ENCODE data around the gene SNAPC4.

SNAPC4 gene

DNA sequence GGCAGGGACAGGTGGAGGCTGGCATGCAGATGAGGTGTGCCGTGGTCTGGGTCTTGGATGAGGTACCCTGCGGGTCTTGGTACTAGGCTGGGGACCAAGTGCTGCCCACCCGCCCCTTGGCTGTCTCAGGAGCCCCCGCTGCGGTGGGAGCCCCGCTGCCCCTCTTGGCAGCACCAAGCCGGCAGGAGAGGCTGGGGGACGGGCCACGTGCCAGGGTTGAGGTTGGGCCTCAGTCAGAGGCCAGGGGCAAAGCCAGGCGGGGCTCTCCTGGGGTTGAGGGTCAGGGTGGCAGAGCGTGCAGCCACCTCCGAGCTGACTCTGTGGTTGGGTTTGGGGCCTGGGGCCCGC, 28.5 kb downstream of the SNAPC4 start:
- Histone ChIP-seq H4K20me1 (ENCODE audit: low read depth, low read length) (no peaks in the 10 kb centered on the region), H3K9ac (ENCODE audit: low read length) (no peak overlapping the region), H3K4me2 (ENCODE audit: low read depth, low read length, poor library complexity, severe bottlenecking) (no peak overlapping the region), H2AFZ (ENCODE audit: low read depth, low read length, severe bottlenecking) (no peak overlapping the region), H3K4me3 (ENCODE audit: insufficient read depth, low read length, poor library complexity, severe bottlenecking) (no peak overlapping the region), H3F3A (ENCODE audit: insufficient read depth) (no peaks in the 10 kb centered on the region), H3K27ac (ENCODE audit: low read depth, low read length) (no peak overlapping the region), H3K27me3 (ENCODE audit: low read length) (no peaks in the 10 kb centered on the region), H3K9me2 (replicated peaks; ENCODE audit: insufficient read depth, low read length) (no peaks in the 10 kb centered on the region), H3K36me3 (ENCODE audit: low read length) (no peaks in the 10 kb centered on the region), H3K79me2 (ENCODE audit: insufficient read depth, low read length) (no peaks in the 10 kb centered on the region), H3K9me3 (ENCODE audit: insufficient read depth, low read length) (no peaks in the 10 kb centered on the region)
- TF ChIP-seq EZH2phosphoT487 (conservative IDR thresholded peaks at IDR 0.05; ENCODE audit: low read length) = no peak
- TF ChIP-seq, protein P1, sequence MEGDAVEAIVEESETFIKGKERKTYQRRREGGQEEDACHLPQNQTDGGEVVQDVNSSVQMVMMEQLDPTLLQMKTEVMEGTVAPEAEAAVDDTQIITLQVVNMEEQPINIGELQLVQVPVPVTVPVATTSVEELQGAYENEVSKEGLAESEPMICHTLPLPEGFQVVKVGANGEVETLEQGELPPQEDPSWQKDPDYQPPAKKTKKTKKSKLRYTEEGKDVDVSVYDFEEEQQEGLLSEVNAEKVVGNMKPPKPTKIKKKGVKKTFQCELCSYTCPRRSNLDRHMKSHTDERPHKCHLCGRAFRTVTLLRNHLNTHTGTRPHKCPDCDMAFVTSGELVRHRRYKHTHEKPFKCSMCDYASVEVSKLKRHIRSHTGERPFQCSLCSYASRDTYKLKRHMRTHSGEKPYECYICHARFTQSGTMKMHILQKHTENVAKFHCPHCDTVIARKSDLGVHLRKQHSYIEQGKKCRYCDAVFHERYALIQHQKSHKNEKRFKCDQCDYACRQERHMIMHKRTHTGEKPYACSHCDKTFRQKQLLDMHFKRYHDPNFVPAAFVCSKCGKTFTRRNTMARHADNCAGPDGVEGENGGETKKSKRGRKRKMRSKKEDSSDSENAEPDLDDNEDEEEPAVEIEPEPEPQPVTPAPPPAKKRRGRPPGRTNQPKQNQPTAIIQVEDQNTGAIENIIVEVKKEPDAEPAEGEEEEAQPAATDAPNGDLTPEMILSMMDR (IDR thresholded peaks at IDR 0.05; ENCODE audit: insufficient read depth, low read length, poor library complexity, severe bottlenecking) = no peak

DNA sequence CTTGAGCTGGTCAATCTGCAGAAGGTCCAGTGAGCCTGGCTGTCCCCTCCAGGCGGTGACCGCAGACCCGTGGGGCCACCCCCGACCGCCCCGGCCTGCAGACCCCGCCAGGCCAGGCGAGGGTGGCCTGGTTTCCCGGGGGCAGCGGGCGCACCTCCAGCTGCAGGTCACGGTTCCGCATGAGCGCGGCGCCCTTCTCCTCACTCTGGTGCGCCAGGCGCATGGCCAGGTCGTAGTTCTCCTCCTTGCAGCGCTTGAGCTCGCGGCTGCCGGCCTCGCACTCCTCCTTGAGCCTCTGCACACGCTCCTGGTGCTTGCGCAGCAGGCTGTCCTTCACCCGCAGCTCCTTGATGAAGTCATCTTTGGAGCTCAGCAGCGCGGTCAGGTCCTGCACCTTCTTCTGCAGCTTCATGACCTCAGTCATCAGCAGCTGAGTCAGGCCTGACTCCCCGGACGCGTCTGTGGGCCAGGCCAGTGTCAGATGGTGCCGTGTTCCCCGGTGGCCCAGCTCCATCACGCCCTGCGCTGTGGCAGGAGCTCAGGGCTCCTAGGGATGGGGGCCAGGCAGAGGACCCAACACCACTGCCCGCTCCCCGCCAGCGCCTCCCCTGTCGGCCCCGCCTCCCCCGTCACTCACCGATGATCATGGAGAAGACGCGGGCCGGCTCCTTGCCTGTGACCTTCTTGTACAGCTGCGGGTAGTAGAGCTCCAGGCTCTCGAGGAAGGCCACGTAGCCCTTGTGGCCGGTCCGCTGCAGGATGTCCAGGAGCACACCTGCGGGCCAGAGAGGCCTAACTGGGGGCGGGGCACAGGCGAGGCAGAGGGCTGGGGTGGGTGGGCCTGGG, 29.1 kb downstream of the SNAPC4 start:
- no peak overlapping the region for H3K9ac ChIP-seq (ENCODE audit: low read length)
- no peak overlapping the region for H3K27ac ChIP-seq (ENCODE audit: low read depth, low read length)
- TF ChIP-seq, protein P1 (IDR thresholded peaks at IDR 0.05; ENCODE audit: insufficient read depth, low read length, poor library complexity, severe bottlenecking) = no peak
- no peak for TF ChIP-seq EZH2phosphoT487 (conservative IDR thresholded peaks at IDR 0.05; ENCODE audit: low read length)

DNA sequence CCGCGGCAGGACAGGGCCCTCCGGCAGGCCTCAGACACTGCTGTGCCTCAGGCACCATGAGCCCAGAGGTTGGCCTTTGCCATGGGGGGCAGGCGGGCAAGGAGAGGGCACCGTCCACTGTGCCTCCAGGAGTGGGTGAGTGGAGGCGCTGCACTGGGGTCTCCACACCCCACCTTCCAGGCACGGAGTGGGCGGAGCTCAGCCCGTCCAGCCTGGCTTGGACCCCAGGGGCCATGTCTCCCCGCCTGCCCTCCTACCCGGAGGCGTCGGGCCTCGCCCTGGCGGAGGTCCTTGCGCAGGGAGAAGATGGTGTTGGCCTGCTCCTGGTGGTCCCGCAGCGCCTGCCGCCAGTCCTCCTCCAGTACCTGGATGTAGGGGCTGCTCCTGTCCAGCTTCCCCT, 29.9 kb downstream of the SNAPC4 start:
- Histone ChIP-seq H3K4me3 (ENCODE audit: insufficient read depth, low read length, poor library complexity, severe bottlenecking) (no peak overlapping the region), H3K9me3 (ENCODE audit: insufficient read depth, low read length) (no peaks in the 10 kb centered on the region), H3K4me2 (ENCODE audit: low read depth, low read length, poor library complexity, severe bottlenecking) (no peak overlapping the region), H2AFZ (ENCODE audit: low read depth, low read length, severe bottlenecking) (no peak overlapping the region), H3K36me3 (ENCODE audit: low read length) (no peaks in the 10 kb centered on the region), H3K9me2 (replicated peaks; ENCODE audit: insufficient read depth, low read length) (no peaks in the 10 kb centered on the region), H3K9ac (ENCODE audit: low read length) (no peak overlapping the region), H3K27me3 (ENCODE audit: low read length) (no peaks in the 10 kb centered on the region), H3K27ac (ENCODE audit: low read depth, low read length) (no peak overlapping the region), H3F3A (ENCODE audit: insufficient read depth) (no peaks in the 10 kb centered on the region), H4K20me1 (ENCODE audit: low read depth, low read length) (no peaks in the 10 kb centered on the region), H3K79me2 (ENCODE audit: insufficient read depth, low read length) (no peaks in the 10 kb centered on the region)
- no peak for TF ChIP-seq EZH2phosphoT487 (conservative IDR thresholded peaks at IDR 0.05; ENCODE audit: low read length)
- TF ChIP-seq, protein P1 (IDR thresholded peaks at IDR 0.05; ENCODE audit: insufficient read depth, low read length, poor library complexity, severe bottlenecking) = no peak

More for the DNA sequence above, 29.1 kb downstream of the SNAPC4 start:
- Histone ChIP-seq H3K27me3 (ENCODE audit: low read length) (no peaks in the 10 kb centered on the region), H2AFZ (ENCODE audit: low read depth, low read length, severe bottlenecking) (no peak overlapping the region), H3K9me3 (ENCODE audit: insufficient read depth, low read length) (no peaks in the 10 kb centered on the region), H3K36me3 (ENCODE audit: low read length) (no peaks in the 10 kb centered on the region), H3K4me3 (ENCODE audit: insufficient read depth, low read length, poor library complexity, severe bottlenecking) (no peak overlapping the region), H3K9me2 (replicated peaks; ENCODE audit: insufficient read depth, low read length) (no peaks in the 10 kb centered on the region), H3F3A (ENCODE audit: insufficient read depth) (no peaks in the 10 kb centered on the region), H3K79me2 (ENCODE audit: insufficient read depth, low read length) (no peaks in the 10 kb centered on the region), H4K20me1 (ENCODE audit: low read depth, low read length) (no peaks in the 10 kb centered on the region), H3K4me2 (ENCODE audit: low read depth, low read length, poor library complexity, severe bottlenecking) (no peak overlapping the region)
